K562 (cell line): ENCODE measurements around the gene DVL3. TPM values are rescaled to one million over a fixed set of nuclear protein-coding genes. Genes with fewer than 3 reads are reported as not detected.

Experiments used
- ATAC-seq: fragments of 200-7000 bp; cut with Tn5 transposase; 3 replicates; pipeline ENCODE4 v1.9.1; 2020; ENCODE audit warnings: moderate library complexity
- BruUV-seq: library from RNA; stranded (reverse); fragments of 400-500 nt; replicated peaks from 2 replicates; lab custom pipeline; 2021; lab: Mats Ljungman, UMichigan
- CTCF ChIA-PET: fragments of 300-600 bp; formaldehyde crosslinking; extraction: SDS; loops from one replicate; lab custom pipeline; 2021; ENCODE audit warnings: low intra/inter-chr PET ratio; lab: Yijun Ruan, JAX
- POLR2A ChIA-PET: fragments of 300-600, 350-650 bp; sonication (Branson Sonifier 250); formaldehyde crosslinking; extraction: SDS; loops from one replicate; lab custom pipeline; 2021; ENCODE audit warnings: antibody characterized with exemption, inconsistent platforms; lab: Yijun Ruan, JAX
- DNase-seq, 4 experiments: peaks; one replicate each; pipeline versions ENCODE4 v3.0.0 to v3.0.0-alpha.2; 2011 to 2018; ENCODE audit warnings: low spot score in 3 of 4, mixed read lengths in 3 of 4; ENCODE audit errors: extremely low read depth in 1 of 4
- FAIRE-seq: peaks from 2 replicates; lab custom pipeline; 2011; peaks lifted over from hg19 to GRCh38; lab: Jason Lieb, UNC
- H2AFZ ChIP-seq: 2 replicates; pipeline ENCODE4 v1.6.0; 2011; ENCODE audit warnings: low read depth, low read length, control low read depth, inconsistent platforms
- H3K27ac ChIP-seq: fragments of 200-600 bp; 3 replicates; pipeline ENCODE4 v1.8.0; 2011; ENCODE audit warnings: low read depth, mild to moderate bottlenecking, control low read depth, inconsistent platforms, low read length, moderate library complexity, mixed read lengths; ENCODE audit errors: extremely low read depth
- H3K27me3 ChIP-seq, 2 experiments: fragments of 300-600 bp in 1 of 2; 2 replicates in 1 of 2; 3 replicates in 1 of 2; pipeline versions ENCODE4 v1.6.0 to v1.8.0; 2011; ENCODE audit warnings: inconsistent platforms in 2 of 2, low read length in 2 of 2, mild to moderate bottlenecking in 1 of 2, mixed read lengths in 1 of 2, moderate library complexity in 1 of 2; ENCODE audit not compliant: control insufficient read depth in 2 of 2, insufficient read depth in 2 of 2
- H3K36me3 ChIP-seq: fragments of 300-600 bp; 3 replicates; pipeline ENCODE4 v1.8.0; 2011; ENCODE audit warnings: mild to moderate bottlenecking, low read length, inconsistent platforms; ENCODE audit not compliant: control insufficient read depth, insufficient read depth
- H3K4me1 ChIP-seq, 2 experiments: fragments of 200-600 bp in 1 of 2; replicated peaks in 1 of 2; 2 replicates in 1 of 2; 3 replicates in 1 of 2; pipeline versions ENCODE4 v1.5.1 to v1.8.0; 2011; ENCODE audit warnings: inconsistent platforms in 2 of 2, low read length in 2 of 2, mild to moderate bottlenecking in 1 of 2, mixed read lengths in 1 of 2, moderate library complexity in 1 of 2; ENCODE audit not compliant: control insufficient read depth in 2 of 2, insufficient read depth in 2 of 2
- H3K4me2 ChIP-seq: 2 replicates; pipeline ENCODE4 v1.6.1; 2011; ENCODE audit warnings: low read length, control low read depth, inconsistent platforms, mixed read lengths; ENCODE audit not compliant: insufficient read depth
- H3K4me3 ChIP-seq: fragments of 200-600 bp; sonication (generic), shearing (Covaris generic); 2 replicates; pipeline ENCODE4 v1.5.1; 2016; ENCODE audit warnings: control low read depth, inconsistent platforms
- H3K79me2 ChIP-seq: fragments of 200-600 bp; 3 replicates; pipeline ENCODE4 v1.8.0; 2011; ENCODE audit warnings: low read length, inconsistent platforms; ENCODE audit not compliant: control insufficient read depth, insufficient read depth
- H3K9ac ChIP-seq, 2 experiments: 2 replicates each; pipeline versions ENCODE4 v1.6.0 to v1.6.1; 2011; ENCODE audit warnings: low read depth in 2 of 2, low read length in 2 of 2, control low read depth in 1 of 2, inconsistent platforms in 1 of 2, mild to moderate bottlenecking in 1 of 2, mixed read lengths in 1 of 2; ENCODE audit not compliant: insufficient read depth in 1 of 2
- H3K9me1 ChIP-seq: one replicate; pipeline ENCODE4 v1.6.0; 2011; ENCODE audit warnings: inconsistent platforms, mild to moderate bottlenecking, low read length, moderate library complexity; ENCODE audit not compliant: control insufficient read depth, insufficient read depth
- H3K9me3 ChIP-seq: replicated peaks from 2 replicates; pipeline ENCODE4 v1.5.1; 2011; ENCODE audit warnings: low read depth, low read length, inconsistent platforms; ENCODE audit not compliant: control insufficient read depth, insufficient read depth
- H4K20me1 ChIP-seq: replicated peaks from 2 replicates; pipeline ENCODE4 v1.6.1; 2011; ENCODE audit warnings: low read length, inconsistent platforms, mixed read lengths; ENCODE audit not compliant: control insufficient read depth, insufficient read depth
- ARID1B ChIP-seq: fragments of 450-650 bp; IDR thresholded peaks from 2 replicates; pipeline ENCODE4 v1.6.1; 2016; ENCODE audit warnings: antibody characterized with exemption, mild to moderate bottlenecking, inconsistent platforms
- CBFA2T2 ChIP-seq: fragments of 450-650 bp; conservative IDR thresholded peaks from 2 replicates; pipeline ENCODE4 v1.6.1; 2017; ENCODE audit warnings: mild to moderate bottlenecking
- CBFA2T3 ChIP-seq: fragments of 450-650 bp; IDR thresholded peaks from 2 replicates; pipeline ENCODE4 v1.6.1; 2017
- CHD2 ChIP-seq: IDR thresholded peaks from 2 replicates; pipeline ENCODE4 v1.6.1; 2011; ENCODE audit warnings: low read depth, low read length
- NFIC ChIP-seq: fragments of 450-650 bp; IDR thresholded peaks from 2 replicates; pipeline ENCODE4 v1.6.1; 2017; ENCODE audit warnings: mild to moderate bottlenecking, inconsistent platforms
- NFYB ChIP-seq: IDR thresholded peaks from 2 replicates; pipeline ENCODE4 v1.6.1; 2011; ENCODE audit warnings: mild to moderate bottlenecking, moderate library complexity; ENCODE audit not compliant: insufficient read length; ENCODE audit errors: extremely low read depth
- POU5F1 ChIP-seq: fragments of 150-350 bp; IDR thresholded peaks from 2 replicates; pipeline ENCODE4 v1.6.1; 2014; ENCODE audit warnings: borderline replicate concordance, low read length, low read depth, mild to moderate bottlenecking; ENCODE audit not compliant: partially characterized antibody
- RBFOX2 ChIP-seq: fragments of 200-400 bp; formaldehyde crosslinking; IDR thresholded peaks from 2 replicates; pipeline ENCODE4 v1.6.1; 2017; ENCODE audit warnings: low read depth, mild to moderate bottlenecking, low read length, moderate library complexity
- STAT5A ChIP-seq: IDR thresholded peaks from 2 replicates; pipeline ENCODE4 v1.6.1; 2012; ENCODE audit warnings: low read length, inconsistent platforms, borderline replicate concordance
- TAL1 ChIP-seq: fragments of 450-650 bp; IDR thresholded peaks from 2 replicates; pipeline ENCODE4 v1.6.1; 2016; ENCODE audit warnings: mild to moderate bottlenecking
- TCF3 ChIP-seq: sonication (generic); formaldehyde crosslinking; IDR thresholded peaks from 2 replicates; pipeline ENCODE4 v1.4.0; 2020; ENCODE audit warnings: mild to moderate bottlenecking, missing genetic modification reagents
- TEAD4 ChIP-seq, 2 experiments: sonication (generic) in 1 of 2; formaldehyde crosslinking in 1 of 2; IDR thresholded peaks; 2 replicates each; pipeline versions ENCODE4 v1.6.1 to v1.8.0; 2012 to 2022; ENCODE audit warnings: borderline replicate concordance in 1 of 2, inconsistent platforms in 1 of 2, low read length in 1 of 2, mild to moderate bottlenecking in 1 of 2, missing genetic modification reagents in 1 of 2
- ZC3H8 ChIP-seq: fragments of 450-650 bp; IDR thresholded peaks from 2 replicates; pipeline ENCODE4 v1.6.1; 2017
- ZFP36 ChIP-seq: fragments of 150-350 bp; IDR thresholded peaks from 2 replicates; pipeline ENCODE4 v1.6.1; 2018; ENCODE audit warnings: low read length, low read depth; ENCODE audit not compliant: partially characterized antibody
- ZNF121 ChIP-seq: sonication (generic); formaldehyde crosslinking; conservative IDR thresholded peaks from 2 replicates; pipeline ENCODE4 v1.8.0; 2022; ENCODE audit warnings: missing genetic modification reagents
- ZNF384 ChIP-seq: IDR thresholded peaks from 2 replicates; pipeline ENCODE4 v1.6.1; 2012; ENCODE audit warnings: low read depth, low read length, improper control_type of control experiment
- WGBS: fragments of 100-300 bp; shearing (Covaris generic); methylation state at CpG from one replicate; pipeline ENCODE4 v1.1.6; 2016; ENCODE audit warnings: low coverage, mixed read lengths; ENCODE audit not compliant: insufficient coverage; ENCODE audit errors: missing lambda C conversion rate; 5-methylcytosine and 5-hydroxymethylcytosine counted together
- in situ Hi-C: fragments of 300-500 bp; cut with MboI; formaldehyde crosslinking; loops from 4 replicates; pipeline ENCODE4 v1.15.0; 2018; ENCODE audit warnings: inconsistent platforms, mixed read lengths
- intact Hi-C: fragments of 100-400 bp; cut with micrococcal nuclease; formaldehyde crosslinking; loops from 2 replicates; pipeline ENCODE4 v1.14.2; 2022
- polyA plus RNA-seq, 8 experiments: library from polyadenylated mRNA; depleted of rRNA in 4 of 8; stranded (reverse) in 5 of 8; unstranded in 3 of 8; fragments of >200 nt; fragmentation: Nextera tagmentation in 2 of 8; fragmentation: Illumina TruSeq in 1 of 8; extraction: Ambion mirVana in 2 of 8; extraction: Trizol in 1 of 8; gene quantifications; 2 replicates each; pipeline versions ENCODE4 v1.2.1 to v1.2.3, GENCODE V29; 2011 to 2014; ENCODE audit warnings: inconsistent platforms in 1 of 8, missing spikeins in 1 of 8
- total RNA-seq, 7 experiments: library from RNA; depleted of rRNA in 6 of 7; stranded (reverse); fragments of >200 nt in 6 of 7; fragmentation: Illumina TruSeq in 2 of 7; extraction: Trizol in 2 of 7; gene quantifications; 2 replicates each; pipeline versions ENCODE4 v1.2.1 to v1.2.3, GENCODE V29; 2011 to 2021; ENCODE audit warnings: low replicate concordance in 1 of 7

DVL3 gene
- total and polyA plus RNA-seq, 9 of the 15 experiments (the other 6 are each of a cell fraction or from before 2014, with no cell fraction given) = 3.1 to 57.9 (median 20.1) TPM

DNA sequence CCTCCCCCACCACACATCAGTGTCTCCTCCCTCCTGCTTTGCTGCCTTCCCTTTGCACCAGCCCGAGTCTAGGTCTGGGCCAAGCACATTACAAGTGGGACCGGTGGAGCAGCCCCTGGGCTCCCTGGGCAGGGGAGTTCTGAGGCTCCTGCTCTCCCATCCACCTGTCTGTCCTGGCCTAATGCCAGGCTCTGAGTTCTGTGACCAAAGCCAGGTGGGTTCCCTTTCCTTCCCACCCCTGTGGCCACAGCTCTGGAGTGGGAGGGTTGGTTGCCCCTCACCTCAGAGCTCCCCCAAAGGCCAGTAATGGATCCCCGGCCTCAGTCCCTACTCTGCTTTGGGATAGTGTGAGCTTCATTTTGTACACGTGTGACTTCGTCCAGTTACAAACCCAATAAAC is 28.5 kb downstream of the DVL3 start:
- DNase-seq (no peak), ATAC-seq (no peak), FAIRE-seq (no peak)
- POLR2A ChIA-PET = interaction anchor here (0.6 to 1.9 kb wide), 10 partner anchors 9 to 57 kb away, joined by 3 to 14 read pairs (median 4); partner anchors contain the start of gene AP2M1
- BruUV-seq = no TSS peak
- Histone ChIP-seq H3K9ac (peak overlapping the region in 1 of 2 experiments; percentile 73; a peak in 2 of 4 replicates), H3K27me3 (no peaks in the 10 kb centered on the region), H3K79me2 (peaks cover 31% of the 10 kb centered on the region), H3K4me1 (peaks cover 20 to 37% of the 10 kb centered on the region in 2 experiments), H3K36me3 (peaks cover 83% of the 10 kb centered on the region), H3K4me2 (no peak overlapping the region), H3K27ac (no peak overlapping the region; the same call in 2 of the 3 replicates), H3K9me1 (peaks cover 4% of the 10 kb centered on the region), H2AFZ (no peak overlapping the region), H3K9me3 (no peaks in the 10 kb centered on the region), H4K20me1 (peaks cover 6% of the 10 kb centered on the region; the same call in 1 of the 2 replicates), H3K4me3 (no peak overlapping the region)
- in situ Hi-C loops (no loop called here), intact Hi-C loops (loop anchor here (2.0 kb wide), 1 partner anchor 49 kb away; the partner anchor contains the start of gene EIF2B5)
- WGBS = 79% methylated on average over 5 of the region's 5 CpGs
- TF ChIP-seq ZNF384 = no peak
- peak; percentile 68 for TF ChIP-seq NFIC
- peak; percentile 45 for TF ChIP-seq RBFOX2
- CTCF ChIA-PET = no interaction called here

DNA sequence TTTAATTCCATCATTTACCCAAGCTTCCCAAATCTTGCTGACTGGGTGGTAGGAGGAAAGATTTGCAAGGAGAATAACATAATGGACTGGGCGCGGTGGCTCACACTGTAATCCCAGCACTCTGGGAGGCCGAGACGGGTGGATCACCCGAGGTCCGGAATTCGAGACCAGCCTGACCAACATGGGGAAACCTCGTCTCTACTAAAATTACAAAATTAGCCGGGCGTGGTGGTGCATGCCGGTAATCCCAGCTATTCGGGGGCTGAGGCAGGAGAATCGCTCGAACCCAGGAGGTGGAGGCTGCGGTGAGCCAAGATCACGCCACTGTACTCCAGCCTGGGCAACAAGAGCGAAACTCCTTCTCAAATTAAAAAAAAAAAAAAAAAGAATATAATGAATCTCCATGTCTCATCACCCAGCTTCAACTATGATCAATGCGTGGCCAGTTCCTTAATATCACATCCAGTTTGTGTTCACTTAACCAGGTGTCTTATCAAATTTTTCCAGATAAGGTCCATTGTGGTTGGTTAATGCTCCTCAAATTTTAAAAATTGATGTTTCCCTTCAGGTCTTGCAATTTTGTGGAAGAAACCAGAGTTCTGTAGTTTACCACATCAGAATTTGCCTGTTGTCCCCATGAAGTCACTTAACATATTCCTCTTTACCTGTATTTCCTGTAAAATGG is 29.5 kb downstream of the DVL3 start:
- FAIRE-seq (peak; percentile 42), DNase-seq (no peak), ATAC-seq (no peak)
- in situ Hi-C loops = no loop called here
- 87% methylated on average over 17 of the region's 18 CpGs for WGBS
- H3K4me3 ChIP-seq = no peak overlapping the region
- H4K20me1 ChIP-seq = 0 out of 2 replicates have a peak, but pooled peaks cover 3% of the 10 kb centered on the region
- H3K9me3 ChIP-seq = no peaks in the 10 kb centered on the region
- H2AFZ ChIP-seq = 0 out of 2 replicates have a peak overlapping the region, but pooled peaks have one; percentile 78
- ChIA-PET POLR2A (interaction anchor here (0.7 to 3.5 kb wide), 10 partner anchors 8 to 43 kb away, joined by 3 to 20 read pairs (median 6); partner anchors contain the start of gene AP2M1), CTCF (no interaction called here)
- peaks cover 31% of the 10 kb centered on the region for H3K79me2 ChIP-seq
- peak overlapping the region in 1 of 2 experiments; percentile 76; a peak in 3 of 4 replicates for H3K9ac ChIP-seq
- peaks cover 20 to 32% of the 10 kb centered on the region in 2 experiments for H3K4me1 ChIP-seq
- peaks cover 4% of the 10 kb centered on the region for H3K9me1 ChIP-seq
- intact Hi-C loops = loop anchor here (2.0 kb wide), 1 partner anchor 50 kb away; the partner anchor contains the start of gene EIF2B5
- no peaks in the 10 kb centered on the region for H3K27me3 ChIP-seq
- peak overlapping the region; percentile 93 for H3K27ac ChIP-seq
- H3K4me2 ChIP-seq = peak overlapping the region; percentile 71
- H3K36me3 ChIP-seq = peaks cover 83% of the 10 kb centered on the region
- no TSS peak for BruUV-seq
- peak; percentile 64 for TF ChIP-seq TEAD4 (IDR thresholded peaks at IDR 0.05; ENCODE audit: low read length)
- TF ChIP-seq TEAD4 (CRISPR knock-in tag; IDR thresholded peaks at IDR 0.05; ENCODE audit: borderline replicate concordance) = no peak
- TF ChIP-seq ZFP36 = no peak
- TF ChIP-seq POU5F1 = no peak
- no peak for TF ChIP-seq ZNF121
- TF ChIP-seq STAT5A = peak; percentile 12; the same call in 1 of the 2 replicates
- 0 out of 2 replicates have a peak, but pooled peaks have one; percentile 26 for TF ChIP-seq TCF3 (CRISPR knock-in tag)
- TF ChIP-seq CBFA2T2 = 0 out of 2 replicates have a peak, but pooled peaks have one; percentile 34
- TF ChIP-seq ARID1B = 0 out of 2 replicates have a peak, but pooled peaks have one; percentile 7
- TF ChIP-seq NFYB = no peak
- TF ChIP-seq TAL1 = peak; percentile 29; the same call in 1 of the 2 replicates
- peak; percentile 69 for TF ChIP-seq CBFA2T3
- TF ChIP-seq CHD2 = no peak
- no peak for TF ChIP-seq ZC3H8
